HepG2 (cell line): ENCODE data around the gene CPSF7. TPM values are rescaled to one million over a fixed set of nuclear protein-coding genes. Genes with fewer than 3 reads are reported as not detected.

Experiments
- BHLHE40 ChIP-seq: IDR thresholded peaks from 2 replicates; pipeline ENCODE4 v1.6.1; 2011; ENCODE audit warnings: low read length, improper control_type of control experiment
- KLF15 ChIP-seq: sonication (generic); formaldehyde crosslinking; IDR thresholded peaks from 2 replicates; pipeline ENCODE4 v1.8.1; 2023; ENCODE audit warnings: borderline replicate concordance, mild to moderate bottlenecking, inconsistent platforms, missing genetic modification reagents, mixed read lengths
- MIXL1 ChIP-seq: IDR thresholded peaks from 2 replicates; pipeline ENCODE4 v1.6.1; 2016
- NCOR1 ChIP-seq: fragments of 200-600 bp; sonication (generic); IDR thresholded peaks from 2 replicates; pipeline ENCODE4 v1.7.0; 2017; ENCODE audit warnings: antibody characterized with exemption, low read length, borderline replicate concordance
- NONO ChIP-seq, 2 experiments: fragments of 450-650 bp in 1 of 2; sonication (generic) in 1 of 2; formaldehyde crosslinking in 1 of 2; IDR thresholded peaks in 1 of 2; conservative IDR thresholded peaks in 1 of 2; 2 replicates each; pipeline versions ENCODE4 v1.6.1 to v1.8.0; 2017 to 2022; ENCODE audit warnings: mild to moderate bottlenecking in 1 of 2, missing genetic modification reagents in 1 of 2, moderate library complexity in 1 of 2
- NR2F1 ChIP-seq, 2 experiments: fragments of 450-650 bp in 1 of 2; formaldehyde crosslinking in 1 of 2; IDR thresholded peaks; 2 replicates each; pipeline versions ENCODE4 v1.5.0 to v1.6.1; 2016 to 2020; ENCODE audit warnings: mild to moderate bottlenecking in 1 of 2, missing compliant biosample characterization in 1 of 2, missing genetic modification reagents in 1 of 2, moderate library complexity in 1 of 2
- PAX8 ChIP-seq: sonication (generic); formaldehyde crosslinking; IDR thresholded peaks from 2 replicates; pipeline ENCODE4 v1.8.0; 2022; ENCODE audit warnings: mild to moderate bottlenecking, missing genetic modification reagents, borderline replicate concordance
- RBFOX2 ChIP-seq: fragments of 200-400 bp; formaldehyde crosslinking; IDR thresholded peaks from 2 replicates; pipeline ENCODE4 v1.6.1; 2017; ENCODE audit warnings: low read depth, mild to moderate bottlenecking, low read length
- SATB2 ChIP-seq: sonication (generic); formaldehyde crosslinking; IDR thresholded peaks from 2 replicates; pipeline ENCODE4 v1.5.0; 2020; ENCODE audit warnings: missing genetic modification reagents
- SUZ12 ChIP-seq: fragments of 150-350 bp; IDR thresholded peaks from 2 replicates; pipeline ENCODE4 v1.6.1; 2014; ENCODE audit warnings: low read depth, low read length
- TP53 ChIP-seq: sonication (generic); formaldehyde crosslinking; conservative IDR thresholded peaks from 2 replicates; pipeline ENCODE4 v1.4.0; 2020; ENCODE audit warnings: missing genetic modification reagents
- ZFP36L2 ChIP-seq: sonication (generic); formaldehyde crosslinking; IDR thresholded peaks from 2 replicates; pipeline ENCODE4 v1.4.0; 2020; ENCODE audit warnings: missing genetic modification reagents
- ZNF333 ChIP-seq: sonication (generic); formaldehyde crosslinking; IDR thresholded peaks from 2 replicates; pipeline ENCODE4 v1.4.0; 2020; ENCODE audit warnings: mild to moderate bottlenecking, missing genetic modification reagents, borderline replicate concordance
- ZNF572 ChIP-seq: sonication (generic); formaldehyde crosslinking; IDR thresholded peaks from 2 replicates; pipeline ENCODE4 v1.5.1; 2020; ENCODE audit warnings: mild to moderate bottlenecking, missing genetic modification reagents
- ZNF761 ChIP-seq: sonication (generic); formaldehyde crosslinking; conservative IDR thresholded peaks from 2 replicates; pipeline ENCODE4 v1.4.0; 2020; ENCODE audit warnings: mild to moderate bottlenecking, missing genetic modification reagents
- ZNF768 ChIP-seq: sonication (generic); formaldehyde crosslinking; IDR thresholded peaks from 2 replicates; pipeline ENCODE4 v1.4.0; 2020; ENCODE audit warnings: missing genetic modification reagents
- ZNF879 ChIP-seq: sonication (generic); formaldehyde crosslinking; IDR thresholded peaks from 2 replicates; pipeline ENCODE4 v1.8.1; 2023; ENCODE audit warnings: missing genetic modification reagents
- polyA plus RNA-seq, 8 experiments: library from polyadenylated mRNA; depleted of rRNA in 3 of 8; stranded (reverse) in 7 of 8; unstranded in 1 of 8; fragments of >200 nt; fragmentation: Illumina TruSeq in 4 of 8; extraction: Trizol in 4 of 8; gene quantifications; 2 replicates each; pipeline versions ENCODE4 v1.2.1 to v1.2.3, GENCODE V29; 2011 to 2016; ENCODE audit warnings: low read depth in 4 of 8, missing spikeins in 1 of 8, mixed read lengths in 1 of 8; ENCODE audit not compliant: insufficient read depth in 1 of 8
- total RNA-seq, 5 experiments: library from RNA; depleted of rRNA; stranded (reverse); fragments of >200 nt; fragmentation: Illumina TruSeq; extraction: Trizol; gene quantifications; 2 replicates each; pipeline ENCODE4 v1.2.3, GENCODE V29; 2016; ENCODE audit warnings: low read depth in 1 of 5
- TF ChIP-seq, protein P1 (sequence below): sonication (generic); formaldehyde crosslinking; IDR thresholded peaks from 2 replicates; pipeline ENCODE4 v1.4.0; 2020; ENCODE audit warnings: missing genetic modification reagents
- TF ChIP-seq, protein P2 (sequence below): sonication (generic); formaldehyde crosslinking; IDR thresholded peaks from 2 replicates; pipeline ENCODE4 v1.5.1; 2020; ENCODE audit warnings: mild to moderate bottlenecking, missing genetic modification reagents, borderline replicate concordance
- TF ChIP-seq, protein P3 (sequence below): sonication (generic); formaldehyde crosslinking; IDR thresholded peaks from 2 replicates; pipeline ENCODE4 v1.4.0; 2020; ENCODE audit warnings: missing genetic modification reagents, mild to moderate bottlenecking, borderline replicate concordance
- TF ChIP-seq, protein P4 (sequence below): sonication (generic); formaldehyde crosslinking; IDR thresholded peaks from 2 replicates; pipeline ENCODE4 v1.4.0; 2020; ENCODE audit warnings: missing genetic modification reagents

CPSF7 gene
- total and polyA plus RNA-seq, 2 of the 13 experiments (the other 11 are each of a cell fraction or from before 2014, with no cell fraction given) = 34.1 to 36.8 TPM

DNA sequence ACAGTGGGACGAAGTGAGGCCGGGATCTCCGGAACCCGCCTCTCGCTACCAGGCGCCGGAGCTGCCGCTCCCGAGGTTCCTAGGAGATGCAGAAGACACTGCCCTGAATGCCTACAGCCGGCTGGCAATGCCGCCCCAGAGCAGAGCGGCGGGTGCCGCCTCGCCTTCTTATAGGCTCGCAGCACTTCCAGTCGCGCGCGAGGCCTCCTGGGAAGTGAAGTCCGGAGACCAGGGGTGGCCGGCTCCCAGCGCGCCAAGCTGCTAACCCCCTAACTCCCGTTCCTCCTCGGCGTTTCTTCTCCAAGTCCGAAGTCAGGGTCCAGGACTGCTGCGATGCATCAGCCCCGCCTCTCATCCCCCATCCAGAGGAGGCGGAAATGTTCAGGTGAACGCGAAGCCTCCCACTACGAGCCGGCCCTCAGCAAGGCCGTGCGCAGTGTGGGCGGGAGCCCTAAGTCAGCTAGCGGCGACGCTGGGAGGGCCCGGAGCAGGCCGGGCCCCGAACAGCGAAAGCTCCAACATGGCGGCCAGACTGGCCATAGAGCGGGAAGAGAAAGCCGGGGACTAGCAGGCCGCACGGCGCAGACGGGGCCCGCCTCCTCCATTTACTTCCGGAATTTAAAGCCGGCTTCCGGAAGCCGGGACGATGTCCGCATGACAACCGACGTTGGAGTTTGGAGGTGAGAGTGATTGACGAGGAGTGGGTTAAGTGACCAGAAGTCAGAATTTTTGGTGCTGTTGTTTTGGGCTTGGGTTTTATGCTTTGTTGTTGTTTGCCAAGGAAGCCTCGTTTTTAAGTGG is 67.8 kb downstream of the CPSF7 start, which contains the start of the genes CYB561A3 and TMEM138 (continued):
- TF ChIP-seq TP53 (CRISPR knock-in tag) = peak; percentile 52
- no peak for TF ChIP-seq NR2F1 (CRISPR knock-in tag; IDR thresholded peaks at IDR 0.05)
- no peak for TF ChIP-seq NONO (IDR thresholded peaks at IDR 0.05)
- peak; percentile 79 for TF ChIP-seq NONO (CRISPR knock-in tag; conservative IDR thresholded peaks at IDR 0.05)
- TF ChIP-seq, protein P1, sequence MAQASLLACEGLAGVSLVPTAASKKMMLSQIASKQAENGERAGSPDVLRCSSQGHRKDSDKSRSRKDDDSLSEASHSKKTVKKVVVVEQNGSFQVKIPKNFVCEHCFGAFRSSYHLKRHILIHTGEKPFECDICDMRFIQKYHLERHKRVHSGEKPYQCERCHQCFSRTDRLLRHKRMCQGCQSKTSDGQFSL (CRISPR knock-in tag) = no peak
- TF ChIP-seq MIXL1 (CRISPR knock-in tag) = no peak
- TF ChIP-seq KLF15 = peak; percentile 90
- 0 out of 2 replicates have a peak, but pooled peaks have one; percentile 49 for TF ChIP-seq PAX8 (CRISPR knock-in tag)
- 0 out of 2 replicates have a peak, but pooled peaks have one; percentile 80 for TF ChIP-seq ZNF333
- TF ChIP-seq, protein P2, sequence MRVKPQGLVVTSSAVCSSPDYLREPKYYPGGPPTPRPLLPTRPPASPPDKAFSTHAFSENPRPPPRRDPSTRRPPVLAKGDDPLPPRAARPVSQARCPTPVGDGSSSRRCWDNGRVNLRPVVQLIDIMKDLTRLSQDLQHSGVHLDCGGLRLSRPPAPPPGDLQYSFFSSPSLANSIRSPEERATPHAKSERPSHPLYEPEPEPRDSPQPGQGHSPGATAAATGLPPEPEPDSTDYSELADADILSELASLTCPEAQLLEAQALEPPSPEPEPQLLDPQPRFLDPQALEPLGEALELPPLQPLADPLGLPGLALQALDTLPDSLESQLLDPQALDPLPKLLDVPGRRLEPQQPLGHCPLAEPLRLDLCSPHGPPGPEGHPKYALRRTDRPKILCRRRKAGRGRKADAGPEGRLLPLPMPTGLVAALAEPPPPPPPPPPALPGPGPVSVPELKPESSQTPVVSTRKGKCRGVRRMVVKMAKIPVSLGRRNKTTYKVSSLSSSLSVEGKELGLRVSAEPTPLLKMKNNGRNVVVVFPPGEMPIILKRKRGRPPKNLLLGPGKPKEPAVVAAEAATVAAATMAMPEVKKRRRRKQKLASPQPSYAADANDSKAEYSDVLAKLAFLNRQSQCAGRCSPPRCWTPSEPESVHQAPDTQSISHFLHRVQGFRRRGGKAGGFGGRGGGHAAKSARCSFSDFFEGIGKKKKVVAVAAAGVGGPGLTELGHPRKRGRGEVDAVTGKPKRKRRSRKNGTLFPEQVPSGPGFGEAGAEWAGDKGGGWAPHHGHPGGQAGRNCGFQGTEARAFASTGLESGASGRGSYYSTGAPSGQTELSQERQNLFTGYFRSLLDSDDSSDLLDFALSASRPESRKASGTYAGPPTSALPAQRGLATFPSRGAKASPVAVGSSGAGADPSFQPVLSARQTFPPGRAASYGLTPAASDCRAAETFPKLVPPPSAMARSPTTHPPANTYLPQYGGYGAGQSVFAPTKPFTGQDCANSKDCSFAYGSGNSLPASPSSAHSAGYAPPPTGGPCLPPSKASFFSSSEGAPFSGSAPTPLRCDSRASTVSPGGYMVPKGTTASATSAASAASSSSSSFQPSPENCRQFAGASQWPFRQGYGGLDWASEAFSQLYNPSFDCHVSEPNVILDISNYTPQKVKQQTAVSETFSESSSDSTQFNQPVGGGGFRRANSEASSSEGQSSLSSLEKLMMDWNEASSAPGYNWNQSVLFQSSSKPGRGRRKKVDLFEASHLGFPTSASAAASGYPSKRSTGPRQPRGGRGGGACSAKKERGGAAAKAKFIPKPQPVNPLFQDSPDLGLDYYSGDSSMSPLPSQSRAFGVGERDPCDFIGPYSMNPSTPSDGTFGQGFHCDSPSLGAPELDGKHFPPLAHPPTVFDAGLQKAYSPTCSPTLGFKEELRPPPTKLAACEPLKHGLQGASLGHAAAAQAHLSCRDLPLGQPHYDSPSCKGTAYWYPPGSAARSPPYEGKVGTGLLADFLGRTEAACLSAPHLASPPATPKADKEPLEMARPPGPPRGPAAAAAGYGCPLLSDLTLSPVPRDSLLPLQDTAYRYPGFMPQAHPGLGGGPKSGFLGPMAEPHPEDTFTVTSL (CRISPR knock-in tag) = no peak
- 0 out of 2 replicates have a peak, but pooled peaks have one; percentile 90 for TF ChIP-seq ZNF761 (CRISPR knock-in tag)
- TF ChIP-seq, protein P3, sequence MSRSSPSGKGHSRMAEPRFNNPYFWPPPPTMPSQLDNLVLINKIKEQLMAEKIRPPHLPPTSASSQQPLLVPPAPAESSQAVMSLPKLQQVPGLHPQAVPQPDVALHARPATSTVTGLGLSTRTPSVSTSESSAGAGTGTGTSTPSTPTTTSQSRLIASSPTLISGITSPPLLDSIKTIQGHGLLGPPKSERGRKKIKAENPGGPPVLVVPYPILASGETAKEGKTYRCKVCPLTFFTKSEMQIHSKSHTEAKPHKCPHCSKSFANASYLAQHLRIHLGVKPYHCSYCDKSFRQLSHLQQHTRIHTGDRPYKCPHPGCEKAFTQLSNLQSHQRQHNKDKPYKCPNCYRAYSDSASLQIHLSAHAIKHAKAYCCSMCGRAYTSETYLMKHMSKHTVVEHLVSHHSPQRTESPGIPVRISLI = peak; percentile 49; the same call in 1 of the 2 replicates
- no peak; the same call in 1 of the 2 replicates for TF ChIP-seq ZNF879 (CRISPR knock-in tag)
- peak; percentile 62 for TF ChIP-seq SATB2 (CRISPR knock-in tag)
- TF ChIP-seq, protein P4, sequence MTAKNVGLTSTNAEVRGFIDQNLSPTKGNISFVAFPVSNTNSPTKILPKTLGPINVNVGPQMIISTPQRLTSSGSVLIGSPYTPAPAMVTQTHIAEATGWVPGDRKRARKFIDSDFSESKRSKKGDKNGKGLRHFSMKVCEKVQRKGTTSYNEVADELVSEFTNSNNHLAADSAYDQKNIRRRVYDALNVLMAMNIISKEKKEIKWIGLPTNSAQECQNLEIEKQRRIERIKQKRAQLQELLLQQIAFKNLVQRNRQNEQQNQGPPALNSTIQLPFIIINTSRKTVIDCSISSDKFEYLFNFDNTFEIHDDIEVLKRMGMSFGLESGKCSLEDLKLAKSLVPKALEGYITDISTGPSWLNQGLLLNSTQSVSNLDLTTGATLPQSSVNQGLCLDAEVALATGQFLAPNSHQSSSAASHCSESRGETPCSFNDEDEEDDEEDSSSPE = peak; percentile 96
- TF ChIP-seq SUZ12 = peak; percentile 31; the same call in 1 of the 2 replicates
- peak; percentile 93 for TF ChIP-seq RBFOX2
- 0 out of 2 replicates have a peak, but pooled peaks have one; percentile 30 for TF ChIP-seq BHLHE40
- TF ChIP-seq ZFP36L2 (CRISPR knock-in tag) = no peak
- peak; percentile 19; the same call in 1 of the 2 replicates for TF ChIP-seq NCOR1
- TF ChIP-seq ZNF768 (CRISPR knock-in tag) = peak; percentile 73
- TF ChIP-seq ZNF572 = peak; percentile 46; the same call in 1 of the 2 replicates
